K562 (cell line): ENCODE measurements around the gene SLC25A42. TPM values are rescaled to one million over a fixed set of nuclear protein-coding genes. Genes with fewer than 3 reads are reported as not detected.

Experiments
- C11orf30 ChIP-seq: fragments of 450-650 bp; IDR thresholded peaks from 2 replicates; pipeline ENCODE4 v1.6.1; 2016; ENCODE audit warnings: low read depth, mild to moderate bottlenecking
- ESRRA ChIP-seq: fragments of 450-650 bp; IDR thresholded peaks from 2 replicates; pipeline ENCODE4 v1.6.1; 2014; ENCODE audit warnings: low read depth, mild to moderate bottlenecking, moderate library complexity, borderline replicate concordance
- GABPA ChIP-seq: fragments of 200-800 bp; sonication (Bioruptor generic); conservative IDR thresholded peaks from 2 replicates; pipeline ENCODE4 v1.6.1; 2016; ENCODE audit warnings: low read depth, missing genetic modification characterization, missing compliant biosample characterization
- HMBOX1 ChIP-seq: sonication (generic); IDR thresholded peaks from 2 replicates; pipeline ENCODE4 v1.6.1; 2016
- MAFF ChIP-seq: IDR thresholded peaks from 2 replicates; pipeline ENCODE4 v1.6.1; 2012; ENCODE audit warnings: low read length, improper control_type of control experiment
- MLX ChIP-seq, 2 experiments: fragments of 450-650 bp in 1 of 2; sonication (generic) in 1 of 2; formaldehyde crosslinking; conservative IDR thresholded peaks; 2 replicates each; pipeline versions ENCODE4 v1.4.0 to v1.8.1; 2020 to 2022; ENCODE audit warnings: mild to moderate bottlenecking in 1 of 2, missing genetic modification reagents in 1 of 2
- MXD1 ChIP-seq: fragments of 250-450 bp; sonication (Bioruptor Pico); IDR thresholded peaks from 2 replicates; pipeline ENCODE4 v1.8.0; 2021; ENCODE audit warnings: borderline replicate concordance, mild to moderate bottlenecking, moderate library complexity; ENCODE audit not compliant: poor library complexity, severe bottlenecking
- NFE2L1 ChIP-seq: fragments of 450-650 bp; IDR thresholded peaks from 2 replicates; pipeline ENCODE4 v1.6.1; 2016; ENCODE audit warnings: missing genetic modification characterization, low read depth, mild to moderate bottlenecking, missing compliant biosample characterization, moderate library complexity, borderline replicate concordance
- NR2C1 ChIP-seq, 2 experiments: fragments of 450-650 bp; IDR thresholded peaks; 2 replicates each; pipeline ENCODE4 v1.6.1; 2017; ENCODE audit warnings: mild to moderate bottlenecking in 2 of 2, antibody characterized with exemption in 1 of 2, inconsistent platforms in 1 of 2, missing compliant biosample characterization in 1 of 2, missing genetic modification characterization in 1 of 2
- NUFIP1 ChIP-seq: fragments of 450-650 bp; IDR thresholded peaks from 2 replicates; pipeline ENCODE4 v1.6.1; 2018; ENCODE audit not compliant: partially characterized antibody
- PBX2 ChIP-seq, 2 experiments: IDR thresholded peaks in 1 of 2; conservative IDR thresholded peaks in 1 of 2; 2 replicates each; pipeline ENCODE4 v1.6.1; 2016; ENCODE audit warnings: low read depth in 2 of 2, mild to moderate bottlenecking in 1 of 2, missing compliant biosample characterization in 1 of 2, missing genetic modification characterization in 1 of 2, moderate library complexity in 1 of 2
- POLR2B ChIP-seq: fragments of 450-650 bp; IDR thresholded peaks from 2 replicates; pipeline ENCODE4 v1.6.1; 2018; ENCODE audit warnings: low read depth; ENCODE audit not compliant: partially characterized antibody
- PURB ChIP-seq: sonication (generic); formaldehyde crosslinking; IDR thresholded peaks from 2 replicates; pipeline ENCODE4 v1.9.0; 2021; ENCODE audit warnings: low read depth, mild to moderate bottlenecking, missing genetic modification reagents
- RHOXF2B ChIP-seq: fragments of 250-450 bp; sonication (Bioruptor Pico); conservative IDR thresholded peaks from 2 replicates; pipeline ENCODE4 v1.5.1; 2021
- SMARCA5 ChIP-seq: fragments of 450-650 bp; IDR thresholded peaks from 2 replicates; pipeline ENCODE4 v1.6.1; 2016
- TAF1 ChIP-seq: IDR thresholded peaks from 2 replicates; pipeline ENCODE4 v1.6.1; 2011; ENCODE audit warnings: mild to moderate bottlenecking, low read length, moderate library complexity; ENCODE audit not compliant: insufficient read depth, control insufficient read depth, severe bottlenecking; ENCODE audit errors: extremely low read depth
- ZBTB26 ChIP-seq: fragments of 450-650 bp; formaldehyde crosslinking; IDR thresholded peaks from 2 replicates; pipeline ENCODE4 v1.4.0; 2022; ENCODE audit warnings: missing genetic modification characterization
- ZFP36 ChIP-seq: fragments of 150-350 bp; IDR thresholded peaks from 2 replicates; pipeline ENCODE4 v1.6.1; 2018; ENCODE audit warnings: low read length, low read depth; ENCODE audit not compliant: partially characterized antibody
- ZKSCAN1 ChIP-seq: fragments of 150-350 bp; IDR thresholded peaks from 2 replicates; pipeline ENCODE4 v1.6.1; 2016; ENCODE audit warnings: low read depth, low read length
- ZNF253 ChIP-seq: fragments of 250-450 bp; sonication (Bioruptor Pico); conservative IDR thresholded peaks from 2 replicates; pipeline ENCODE4 v1.6.1; 2021; ENCODE audit warnings: mild to moderate bottlenecking
- ZNF785 ChIP-seq: fragments of 250-450 bp; sonication (Bioruptor Pico); IDR thresholded peaks from 2 replicates; pipeline ENCODE4 v1.4.0; 2020; ENCODE audit warnings: mild to moderate bottlenecking
- polyA plus RNA-seq, 8 experiments: library from polyadenylated mRNA; depleted of rRNA in 4 of 8; stranded (reverse) in 5 of 8; unstranded in 3 of 8; fragments of >200 nt; fragmentation: Nextera tagmentation in 2 of 8; fragmentation: Illumina TruSeq in 1 of 8; extraction: Ambion mirVana in 2 of 8; extraction: Trizol in 1 of 8; gene quantifications; 2 replicates each; pipeline versions ENCODE4 v1.2.1 to v1.2.3, GENCODE V29; 2011 to 2014; ENCODE audit warnings: inconsistent platforms in 1 of 8, missing spikeins in 1 of 8
- total RNA-seq, 7 experiments: library from RNA; depleted of rRNA in 6 of 7; stranded (reverse); fragments of >200 nt in 6 of 7; fragmentation: Illumina TruSeq in 2 of 7; extraction: Trizol in 2 of 7; gene quantifications; 2 replicates each; pipeline versions ENCODE4 v1.2.1 to v1.2.3, GENCODE V29; 2011 to 2021; ENCODE audit warnings: low replicate concordance in 1 of 7

The SLC25A42 gene
- total and polyA plus RNA-seq, 9 of the 15 experiments (the other 6 are each of a cell fraction or from before 2014, with no cell fraction given) = 0.59 to 32.2 (median 14.1) TPM

GRCh38 chr19:19033426-19034203, 30.2 kb upstream of the SLC25A42 start, which contains the start of the genes ARMC6 and SUGP2 (continued):
- TF ChIP-seq NUFIP1 = no peak
- TF ChIP-seq ZNF253 (CRISPR knock-in tag) = no peak
- TF ChIP-seq POLR2B = peak; percentile 80
- TF ChIP-seq ZNF785 (CRISPR knock-in tag) = no peak
- TF ChIP-seq NR2C1 (IDR thresholded peaks at IDR 0.05) = no peak
- no peak for TF ChIP-seq NR2C1 (tag; IDR thresholded peaks at IDR 0.05)
- peak; percentile 49 for TF ChIP-seq C11orf30
- peak in 1 of 2 experiments; percentile 91; a peak in 1 of 4 replicates for TF ChIP-seq MLX (CRISPR knock-in tag; conservative IDR thresholded peaks at IDR 0.05)
- TF ChIP-seq MXD1 (CRISPR knock-in tag) = peak; percentile 95
- no peak for TF ChIP-seq PURB (CRISPR knock-in tag)
- no peak for TF ChIP-seq MAFF
- peak; percentile 14; the same call in 1 of the 2 replicates for TF ChIP-seq ZKSCAN1
- TF ChIP-seq ZFP36 = no peak
- TF ChIP-seq ESRRA = no peak
- TF ChIP-seq ZBTB26 (CRISPR knock-in tag) = no peak
- peak; percentile 58 for TF ChIP-seq TAF1
- TF ChIP-seq GABPA (tag) = peak; percentile 55
- TF ChIP-seq SMARCA5 = no peak
- no peak for TF ChIP-seq NFE2L1 (tag)
- no peak for TF ChIP-seq RHOXF2B (CRISPR knock-in tag)
- TF ChIP-seq PBX2 (CRISPR knock-in tag; IDR thresholded peaks at IDR 0.05; ENCODE audit: low read depth) = no peak
- no peak for TF ChIP-seq PBX2 (tag; conservative IDR thresholded peaks at IDR 0.05; ENCODE audit: low read depth)
- no peak for TF ChIP-seq HMBOX1
